K562 (cell line): Measurements from ENCODE around the gene PLAAT4.

Source experiments
- CREB1 ChIP-seq, 2 experiments: sonication (generic) in 1 of 2; formaldehyde crosslinking in 1 of 2; IDR thresholded peaks; 2 replicates each; pipeline versions ENCODE4 v1.6.1 to v1.8.0; 2012 to 2022; ENCODE audit warnings: inconsistent platforms in 1 of 2, mild to moderate bottlenecking in 1 of 2, missing genetic modification reagents in 1 of 2, moderate library complexity in 1 of 2
- CTCF ChIP-seq, 3 experiments: IDR thresholded peaks in 2 of 3; conservative IDR thresholded peaks in 1 of 3; 2 replicates each; pipeline ENCODE4 v1.5.1; 2011 to 2012; ENCODE audit warnings: low read length in 3 of 3, mild to moderate bottlenecking in 3 of 3, control low read depth in 2 of 3, improper control_type of control experiment in 1 of 3, inconsistent platforms in 1 of 3, low read depth in 1 of 3, mixed read lengths in 1 of 3, moderate library complexity in 1 of 3; ENCODE audit not compliant: insufficient read depth in 2 of 3
- NR0B1 ChIP-seq: fragments of 450-650 bp; IDR thresholded peaks from one replicate; pipeline ENCODE4 v1.6.1; 2018; ENCODE audit warnings: mild to moderate bottlenecking, moderate library complexity; ENCODE audit not compliant: partially characterized antibody
- TARDBP ChIP-seq: fragments of 450-650 bp; IDR thresholded peaks from 2 replicates; pipeline ENCODE4 v1.6.1; 2016
- TCF3 ChIP-seq: sonication (generic); formaldehyde crosslinking; IDR thresholded peaks from 2 replicates; pipeline ENCODE4 v1.4.0; 2020; ENCODE audit warnings: mild to moderate bottlenecking, missing genetic modification reagents
- ZNF165 ChIP-seq: fragments of 250-450 bp; sonication (Bioruptor Pico); IDR thresholded peaks from 2 replicates; pipeline ENCODE4 v1.4.0; 2020; ENCODE audit warnings: borderline replicate concordance
- ZNF24 ChIP-seq: fragments of 450-650 bp; IDR thresholded peaks from 2 replicates; pipeline ENCODE4 v1.6.1; 2016
- ZNF830 ChIP-seq: fragments of 250-450 bp; sonication (Bioruptor Pico); IDR thresholded peaks from 2 replicates; pipeline ENCODE4 v1.5.0; 2021; ENCODE audit warnings: mild to moderate bottlenecking
- TF ChIP-seq, protein P1 (sequence below): fragments of 250-450 bp; sonication (Bioruptor Pico); IDR thresholded peaks from 2 replicates; pipeline ENCODE4 v1.5.0; 2021; ENCODE audit warnings: mild to moderate bottlenecking, borderline replicate concordance

DNA sequence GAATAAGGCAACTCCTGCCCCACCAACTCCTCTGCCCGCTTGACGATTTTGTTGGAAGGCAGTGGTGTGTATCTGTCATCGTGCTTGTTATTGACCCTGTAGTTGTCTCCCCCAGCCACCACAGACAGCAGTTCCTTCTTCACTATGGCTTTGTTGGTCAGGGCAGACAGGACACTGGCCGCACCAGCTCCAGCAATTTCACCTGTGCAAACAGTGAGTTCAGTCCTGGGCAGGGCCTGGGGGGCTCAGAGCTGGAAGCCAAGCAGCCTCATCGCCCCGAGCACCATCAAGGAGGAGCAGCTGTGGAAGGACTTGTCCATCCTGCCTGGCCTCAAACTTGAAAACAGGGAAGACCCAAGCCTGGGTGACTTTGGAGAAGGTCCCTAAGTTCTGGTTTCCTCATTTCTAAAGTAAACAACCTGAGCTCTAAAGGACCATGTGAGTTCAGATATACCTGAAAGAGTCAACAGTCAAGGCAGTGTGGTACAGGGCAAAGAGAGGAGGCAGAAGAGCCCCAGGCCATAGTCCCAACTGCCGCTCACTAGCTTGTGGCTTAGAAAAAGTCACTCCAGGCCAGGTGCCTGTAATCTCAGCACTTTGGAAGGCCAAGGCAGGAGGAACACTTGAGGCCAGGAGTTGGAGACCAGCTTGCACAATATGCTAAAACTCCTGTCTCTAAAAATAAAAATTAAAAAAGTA is 22.0 kb downstream of the PLAAT4 start:
- TF ChIP-seq ZNF830 (CRISPR knock-in tag) (no peak), CTCF (IDR thresholded peaks at IDR 0.05 in 2 of 3, conservative IDR thresholded peaks at IDR 0.05 in 1 of 3; ENCODE audit: insufficient read depth in 2 of 3, low read depth in 1 of 3, low read length in 3 of 3) (no peak), CREB1 (IDR thresholded peaks at IDR 0.05) (no peak), CREB1 (CRISPR knock-in tag; IDR thresholded peaks at IDR 0.05) (no peak), ZNF165 (CRISPR knock-in tag) (no peak), TCF3 (no peak), TARDBP (no peak), ZNF24 (no peak), NR0B1 (no peak)
- TF ChIP-seq, protein P1, sequence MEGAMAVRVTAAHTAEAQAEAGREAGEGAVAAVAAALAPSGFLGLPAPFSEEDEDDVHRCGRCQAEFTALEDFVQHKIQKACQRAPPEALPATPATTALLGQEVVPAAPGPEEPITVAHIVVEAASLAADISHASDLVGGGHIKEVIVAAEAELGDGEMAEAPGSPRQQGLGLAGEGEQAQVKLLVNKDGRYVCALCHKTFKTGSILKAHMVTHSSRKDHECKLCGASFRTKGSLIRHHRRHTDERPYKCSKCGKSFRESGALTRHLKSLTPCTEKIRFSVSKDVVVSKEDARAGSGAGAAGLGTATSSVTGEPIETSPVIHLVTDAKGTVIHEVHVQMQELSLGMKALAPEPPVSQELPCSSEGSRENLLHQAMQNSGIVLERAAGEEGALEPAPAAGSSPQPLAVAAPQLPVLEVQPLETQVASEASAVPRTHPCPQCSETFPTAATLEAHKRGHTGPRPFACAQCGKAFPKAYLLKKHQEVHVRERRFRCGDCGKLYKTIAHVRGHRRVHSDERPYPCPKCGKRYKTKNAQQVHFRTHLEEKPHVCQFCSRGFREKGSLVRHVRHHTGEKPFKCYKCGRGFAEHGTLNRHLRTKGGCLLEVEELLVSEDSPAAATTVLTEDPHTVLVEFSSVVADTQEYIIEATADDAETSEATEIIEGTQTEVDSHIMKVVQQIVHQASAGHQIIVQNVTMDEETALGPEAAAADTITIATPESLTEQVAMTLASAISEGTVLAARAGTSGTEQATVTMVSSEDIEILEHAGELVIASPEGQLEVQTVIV (CRISPR knock-in tag) = no peak
